ENCODE data around the gene TANGO6. TPM values are rescaled to one million over a fixed set of nuclear protein-coding genes. Genes with fewer than 3 reads are reported as not detected.

Gene TANGO6
- total RNA-seq, 4 donors from 2014 or later: 18.4 to 36.0 (median 23.3) TPM

- H3K4me3 ChIP-seq: no peak overlapping the region
- H3K27me3 ChIP-seq: no peaks in the 10 kb centered on the region
- DNase-seq (ENCODE audit: low spot score in 2 of 2): no peak
- H3K36me3 ChIP-seq: peaks cover 0 to 20% (median 0%) of the 10 kb centered on the region in 3 donors
- no peak for TF ChIP-seq EP300 (IDR thresholded peaks at IDR 0.05)
- WGBS, 2 donors: 79 to 81% methylated on average over 11 of the region's 11 CpGs
- H3K9me3 ChIP-seq: no peaks in the 10 kb centered on the region
- H3K27ac ChIP-seq: no peak overlapping the region
- H3K4me1 ChIP-seq: no peaks in the 10 kb centered on the region
Measured at GRCh38 chr16:68893710-68894705, 50.7 kb downstream of the TANGO6 start.

GRCh38 chr16:68894714-68895113 lies 51.4 kb downstream of the TANGO6 start:
- no peaks in the 10 kb centered on the region for H3K4me1 ChIP-seq
- WGBS, 2 donors: 89 to 91% methylated on average over 5 of the region's 5 CpGs
- H3K4me3 ChIP-seq: no peak overlapping the region

DNA sequence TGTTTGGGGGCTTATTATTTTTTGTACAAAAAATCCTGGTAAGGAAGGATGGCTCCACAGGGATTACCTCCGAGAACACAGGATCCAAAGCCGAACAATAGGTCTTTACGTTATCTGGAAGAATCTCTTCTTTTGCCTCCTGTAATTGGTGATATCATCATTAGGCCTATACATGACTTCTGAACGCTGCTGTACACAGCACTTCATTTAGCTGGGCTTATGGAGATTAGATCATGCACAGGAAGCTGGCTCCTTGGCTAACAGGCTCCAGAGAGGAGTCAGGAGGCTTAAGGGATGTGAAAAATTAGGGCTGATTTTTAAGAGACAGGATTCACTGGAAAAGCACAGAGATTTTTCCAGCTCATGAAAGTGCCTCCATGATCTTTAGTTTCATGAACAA lies 54.7 kb downstream of the TANGO6 start:
- no peak for DNase-seq (ENCODE audit: low spot score in 2 of 2)
- H3K4me1 ChIP-seq: no peaks in the 10 kb centered on the region
- TF ChIP-seq POLR2A (IDR thresholded peaks at IDR 0.05) (no peak), EP300 (IDR thresholded peaks at IDR 0.05) (no peak)
- TF ChIP-seq, protein P1, sequence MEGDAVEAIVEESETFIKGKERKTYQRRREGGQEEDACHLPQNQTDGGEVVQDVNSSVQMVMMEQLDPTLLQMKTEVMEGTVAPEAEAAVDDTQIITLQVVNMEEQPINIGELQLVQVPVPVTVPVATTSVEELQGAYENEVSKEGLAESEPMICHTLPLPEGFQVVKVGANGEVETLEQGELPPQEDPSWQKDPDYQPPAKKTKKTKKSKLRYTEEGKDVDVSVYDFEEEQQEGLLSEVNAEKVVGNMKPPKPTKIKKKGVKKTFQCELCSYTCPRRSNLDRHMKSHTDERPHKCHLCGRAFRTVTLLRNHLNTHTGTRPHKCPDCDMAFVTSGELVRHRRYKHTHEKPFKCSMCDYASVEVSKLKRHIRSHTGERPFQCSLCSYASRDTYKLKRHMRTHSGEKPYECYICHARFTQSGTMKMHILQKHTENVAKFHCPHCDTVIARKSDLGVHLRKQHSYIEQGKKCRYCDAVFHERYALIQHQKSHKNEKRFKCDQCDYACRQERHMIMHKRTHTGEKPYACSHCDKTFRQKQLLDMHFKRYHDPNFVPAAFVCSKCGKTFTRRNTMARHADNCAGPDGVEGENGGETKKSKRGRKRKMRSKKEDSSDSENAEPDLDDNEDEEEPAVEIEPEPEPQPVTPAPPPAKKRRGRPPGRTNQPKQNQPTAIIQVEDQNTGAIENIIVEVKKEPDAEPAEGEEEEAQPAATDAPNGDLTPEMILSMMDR (IDR thresholded peaks at IDR 0.05): no peak
- H3K9me3 ChIP-seq: no peaks in the 10 kb centered on the region
- H3K4me3 ChIP-seq: no peak overlapping the region
- H3K27me3 ChIP-seq: no peaks in the 10 kb centered on the region
- 63 to 69% methylated on average over 4 of the region's 4 CpGs for WGBS, 2 donors
- peaks cover 0 to 18% (median 0%) of the 10 kb centered on the region in 3 donors for H3K36me3 ChIP-seq
- H3K27ac ChIP-seq: no peak overlapping the region

More at GRCh38 chr16:68894714-68895113, 51.4 kb downstream of the TANGO6 start:
- H3K27me3 ChIP-seq: no peaks in the 10 kb centered on the region
- no peaks in the 10 kb centered on the region for H3K9me3 ChIP-seq
- H3K36me3 ChIP-seq: peaks cover 0 to 20% (median 0%) of the 10 kb centered on the region in 3 donors
- no peak for DNase-seq (ENCODE audit: low spot score in 2 of 2)
- TF ChIP-seq, protein P1 (IDR thresholded peaks at IDR 0.05): no peak
- TF ChIP-seq EP300 (IDR thresholded peaks at IDR 0.05) (no peak), POLR2A (IDR thresholded peaks at IDR 0.05) (no peak)
- H3K27ac ChIP-seq: no peak overlapping the region

GRCh38 chr16:68900009-68900408 lies 56.7 kb downstream of the TANGO6 start:
- Histone ChIP-seq H3K27ac (no peak overlapping the region), H3K4me1 (no peaks in the 10 kb centered on the region), H3K27me3 (no peaks in the 10 kb centered on the region), H3K9me3 (no peaks in the 10 kb centered on the region), H3K4me3 (no peak overlapping the region), H3K36me3 (peaks cover 0 to 38% (median 0%) of the 10 kb centered on the region in 3 donors)
- DNase-seq (ENCODE audit: low spot score in 2 of 2): no peak
- 84 to 91% methylated on average over 4 of the region's 4 CpGs for whole genome bisulfite sequencing, 2 donors
- TF ChIP-seq, protein P1 (IDR thresholded peaks at IDR 0.05): no peak
- TF ChIP-seq EP300 (IDR thresholded peaks at IDR 0.05) (no peak), POLR2A (IDR thresholded peaks at IDR 0.05) (no peak)

DNA sequence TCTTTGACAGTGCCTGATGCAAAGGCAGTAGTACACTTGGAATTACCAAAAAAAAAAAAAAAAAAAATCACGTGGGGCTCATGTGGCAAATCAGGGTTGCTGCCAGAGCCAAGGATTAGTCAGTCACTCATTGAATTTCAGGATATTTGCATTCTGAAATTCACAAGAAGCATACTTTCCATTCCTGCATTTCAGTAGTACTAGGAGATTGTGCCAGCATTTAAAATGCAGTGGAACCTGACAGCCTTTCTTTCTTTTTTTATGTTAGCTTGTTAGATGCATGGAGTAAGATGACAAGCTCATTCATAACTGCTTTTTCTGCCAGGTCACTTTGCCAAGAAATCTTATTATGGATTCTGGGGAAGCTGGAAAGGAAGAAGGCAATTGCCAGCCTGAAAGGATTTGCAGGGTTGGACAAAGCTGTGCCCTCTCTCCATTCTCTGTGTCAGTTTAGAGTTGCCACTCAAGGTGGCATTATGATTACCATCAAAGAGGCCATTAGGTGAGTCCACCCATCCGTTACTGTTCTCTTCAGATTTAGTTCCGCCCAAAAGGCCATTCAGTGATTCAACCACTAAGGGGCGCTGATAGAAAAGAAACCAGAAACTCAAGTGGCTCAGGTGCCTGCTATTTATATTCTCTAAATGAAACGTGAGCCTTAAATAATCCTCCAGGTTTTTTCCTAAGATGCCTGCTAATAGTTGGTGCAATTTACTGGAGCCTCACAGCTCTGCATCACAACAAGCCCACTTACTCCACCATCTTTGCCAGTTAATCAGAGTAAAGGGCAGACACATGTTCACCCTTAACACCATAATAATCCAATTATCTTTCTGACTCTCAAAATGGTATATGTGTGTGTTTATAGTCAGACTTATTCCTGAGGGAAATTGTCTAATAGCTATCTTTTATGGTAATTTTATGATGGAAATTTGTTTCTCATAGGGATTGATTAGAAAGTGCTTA lies 59.0 kb downstream of the TANGO6 start:
- Histone ChIP-seq H3K27me3 (no peaks in the 10 kb centered on the region), H3K36me3 (peaks cover 0 to 41% (median 0%) of the 10 kb centered on the region in 3 donors), H3K4me1 (no peaks in the 10 kb centered on the region), H3K9me3 (no peaks in the 10 kb centered on the region), H3K4me3 (no peak overlapping the region), H3K27ac (no peak overlapping the region)
- WGBS, 2 donors: 33 to 38% methylated on average over 5 of the region's 5 CpGs
- DNase-seq (ENCODE audit: low spot score in 2 of 2): no peak
- no peak for TF ChIP-seq POLR2A (IDR thresholded peaks at IDR 0.05)
- TF ChIP-seq, protein P1 (IDR thresholded peaks at IDR 0.05): peak; percentile 18 to 36 (median 23)
- TF ChIP-seq EP300 (IDR thresholded peaks at IDR 0.05): no peak

Data from tibial nerve (tissue), 4 donors.